HEK293T (cell line): Measurements from ENCODE around the gene GADD45A.

Experiments used
- CTCF ChIA-PET: fragments of 350-600 bp; formaldehyde crosslinking; extraction: SDS; loops from one replicate; lab custom pipeline; 2021; ENCODE audit warnings: antibody characterized with exemption, inconsistent platforms; lab: Yijun Ruan, JAX
- POLR2A ChIA-PET: fragments of 350-600 bp; formaldehyde crosslinking; extraction: SDS; loops from one replicate; lab custom pipeline; 2020; ENCODE audit warnings: antibody characterized with exemption, inconsistent platforms; lab: Yijun Ruan, JAX
- DNase-seq: peaks from one replicate; pipeline ENCODE4 v3.0.0; 2012; ENCODE audit warnings: mixed read lengths; ENCODE audit errors: extremely low spot score
- ARNT ChIP-seq: fragments of 450-650 bp; IDR thresholded peaks from 2 replicates; pipeline ENCODE4 v1.6.1; 2017; ENCODE audit warnings: mild to moderate bottlenecking
- BHLHE40 ChIP-seq: fragments of 450-650 bp; IDR thresholded peaks from 2 replicates; pipeline ENCODE4 v1.6.1; 2016; ENCODE audit warnings: mild to moderate bottlenecking, moderate library complexity, borderline replicate concordance
- CTBP1 ChIP-seq: fragments of 450-650 bp; IDR thresholded peaks from 2 replicates; pipeline ENCODE4 v1.6.1; 2016; ENCODE audit warnings: borderline replicate concordance
- ELF4 ChIP-seq: fragments of 450-650 bp; IDR thresholded peaks from 2 replicates; pipeline ENCODE4 v1.6.1; 2017; ENCODE audit warnings: antibody characterized with exemption
- FOXA1 ChIP-seq: fragments of 450-650 bp; IDR thresholded peaks from 2 replicates; pipeline ENCODE4 v1.6.1; 2016; ENCODE audit warnings: mild to moderate bottlenecking
- FOXK2 ChIP-seq: fragments of 450-650 bp; IDR thresholded peaks from 2 replicates; pipeline ENCODE4 v1.6.1; 2016; ENCODE audit warnings: mild to moderate bottlenecking
- FOXM1 ChIP-seq: fragments of 450-650 bp; IDR thresholded peaks from 2 replicates; pipeline ENCODE4 v1.6.1; 2017; ENCODE audit warnings: mild to moderate bottlenecking, borderline replicate concordance
- HDGF ChIP-seq: fragments of 450-650 bp; IDR thresholded peaks from 2 replicates; pipeline ENCODE4 v1.6.1; 2017; ENCODE audit warnings: antibody characterized with exemption, borderline replicate concordance
- L3MBTL2 ChIP-seq: fragments of 450-650 bp; conservative IDR thresholded peaks from 2 replicates; pipeline ENCODE4 v1.6.1; 2016; ENCODE audit warnings: mild to moderate bottlenecking
- LEF1 ChIP-seq: fragments of 450-650 bp; IDR thresholded peaks from 2 replicates; pipeline ENCODE4 v1.6.1; 2017; ENCODE audit warnings: mild to moderate bottlenecking, borderline replicate concordance
- NFRKB ChIP-seq: fragments of 450-650 bp; IDR thresholded peaks from 2 replicates; pipeline ENCODE4 v1.6.1; 2016; ENCODE audit warnings: mild to moderate bottlenecking, moderate library complexity
- PKNOX1 ChIP-seq: fragments of 450-650 bp; IDR thresholded peaks from 2 replicates; pipeline ENCODE4 v1.6.1; 2016
- SP1 ChIP-seq: fragments of 450-650 bp; IDR thresholded peaks from 2 replicates; pipeline ENCODE4 v1.6.1; 2017
- SUZ12 ChIP-seq: fragments of 450-650 bp; IDR thresholded peaks from 2 replicates; pipeline ENCODE4 v1.6.1; 2016; ENCODE audit warnings: mild to moderate bottlenecking
- TARDBP ChIP-seq: fragments of 450-650 bp; IDR thresholded peaks from 2 replicates; pipeline ENCODE4 v1.6.1; 2016
- ZNF384 ChIP-seq: fragments of 450-650 bp; IDR thresholded peaks from 2 replicates; pipeline ENCODE4 v1.6.1; 2016

GADD45A gene

GRCh38 chr1:67685067-67685557 is at the start of gene GADD45A:
Gene GADD45A (plus strand): TSS chr1:67685201. CDS start chr1:67685495, 294 bp downstream.
- peak; percentile 100 for DNase-seq
- ChIA-PET POLR2A (interaction anchor here (0.5 to 4.1 kb wide), 51 partner anchors 8 to 547 kb away, joined by 3 to 42 read pairs (median 6); partner anchors contain the start of genes GNG12 and WLS), CTCF (interaction anchor here (0.5 to 1.8 kb wide), 5 partner anchors 11 to 770 kb away, joined by 3 to 7 read pairs (median 5); no protein-coding TSS in a partner anchor)
- peak; percentile 100 for TF ChIP-seq HDGF
- no peak for TF ChIP-seq PKNOX1
- peak; percentile 89 for TF ChIP-seq ELF4
- no peak for TF ChIP-seq SUZ12

- CTCF ChIA-PET, result no interaction called here
- POLR2A ChIA-PET, result no interaction called here
- TF ChIP-seq HDGF (no peak), ARNT (no peak), BHLHE40 (no peak)
- DNase-seq, result no peak
These were observed 48.9 kb upstream of the GADD45A start for GRCh38 chr1:67636146-67636545.

GRCh38 chr1:67639361-67639760 is 45.6 kb upstream of the GADD45A start:
- DNase-seq, result no peak
- ChIA-PET POLR2A (interaction anchor here (1.7 kb wide), 1 partner anchor 45 kb away, joined by 5 read pairs; the partner anchor contains the start of gene GADD45A), CTCF (no interaction called here)
- TF ChIP-seq FOXM1 (no peak), NFRKB (no peak), TARDBP (no peak), LEF1 (no peak), ELF4 (no peak), BHLHE40 (no peak), CTBP1 (no peak), ZNF384 (no peak), PKNOX1 (no peak), FOXA1 (no peak), HDGF (no peak), FOXK2 (no peak), L3MBTL2 (no peak), SP1 (no peak), ARNT (no peak), SUZ12 (no peak)

- ChIA-PET CTCF (interaction anchor here (0.7 kb wide), 1 partner anchor 117 kb away, joined by 3 read pairs; no protein-coding TSS in a partner anchor), POLR2A (no interaction called here)
- TF ChIP-seq NFRKB (no peak), BHLHE40 (no peak), L3MBTL2 (no peak), LEF1 (no peak), SP1 (no peak), HDGF (no peak), FOXM1 (no peak), PKNOX1 (no peak), SUZ12 (no peak), ARNT (no peak), TARDBP (no peak), CTBP1 (no peak)
These were observed 42.4 kb upstream of the GADD45A start for GRCh38 chr1:67642629-67643028.

GRCh38 chr1:67644566-67644965 is 40.4 kb upstream of the GADD45A start:
- no peak for DNase-seq
- POLR2A ChIA-PET, result interaction anchor here (0.7 kb wide), 1 partner anchor 40 kb away, joined by 3 read pairs; the partner anchor contains the start of gene GADD45A
- TF ChIP-seq FOXM1, result no peak
- no peak for TF ChIP-seq NFRKB
- TF ChIP-seq SUZ12, result no peak
- no peak for TF ChIP-seq HDGF
- no peak for TF ChIP-seq ZNF384
- no peak for TF ChIP-seq PKNOX1
- TF ChIP-seq SP1, result no peak
- no peak for TF ChIP-seq ELF4
- no peak for TF ChIP-seq FOXA1
- no peak for TF ChIP-seq CTBP1
- no peak for TF ChIP-seq LEF1
- TF ChIP-seq L3MBTL2, result no peak
- no peak for TF ChIP-seq FOXK2

More at GRCh38 chr1:67642629-67643028, 42.4 kb upstream of the GADD45A start:
- DNase-seq, result no peak

GRCh38 chr1:67645495-67646144 is 39.4 kb upstream of the GADD45A start:
- POLR2A ChIA-PET, result interaction anchor here (2.0 kb wide), 1 partner anchor 40 kb away, joined by 15 read pairs; the partner anchor contains the start of gene GADD45A
- TF ChIP-seq TARDBP (no peak), LEF1 (no peak), FOXK2 (no peak), FOXA1 (no peak), FOXM1 (no peak), PKNOX1 (no peak), HDGF (no peak), BHLHE40 (no peak)
- DNase-seq, result no peak

More at GRCh38 chr1:67644566-67644965, 40.4 kb upstream of the GADD45A start:
- CTCF ChIA-PET, result interaction anchor here (0.6 to 0.9 kb wide), 2 partner anchors 116 to 144 kb away, joined by 3 to 4 read pairs; no protein-coding TSS in a partner anchor

More at GRCh38 chr1:67645495-67646144, 39.4 kb upstream of the GADD45A start:
- CTCF ChIA-PET, result no interaction called here
